CD8-positive, alpha-beta memory T cell (primary cell): ENCODE results near the gene SYF2. TPM values are rescaled to one million over a fixed set of nuclear protein-coding genes. Genes with fewer than 3 reads are reported as not detected.
"Not testable (repeated sequence)": the region's sequence is repeated elsewhere in the genome, so short reads cannot be mapped to it uniquely, and the experiment has no call there.

Source experiments
- CTCF ChIA-PET: fragments of 350-600 bp; sonication (Branson Sonifier 250); formaldehyde crosslinking; loops from one replicate; lab custom pipeline; 2021; ENCODE audit warnings: antibody characterized with exemption; lab: Charles Lee
- POLR2A ChIA-PET: fragments of 350-600 bp; sonication (Branson Sonifier 250); formaldehyde crosslinking; loops from one replicate; lab custom pipeline; 2021; ENCODE audit warnings: antibody characterized with exemption; lab: Charles Lee
- DNase-seq, 5 donors: peaks; one replicate each; pipeline versions ENCODE4 v3.0.0 to v3.0.0-alpha.2; 2020 to 2022; ENCODE audit warnings: mixed read lengths in 1 of 5
- H3K27ac ChIP-seq: one replicate; pipeline ENCODE4 v1.7.0; 2013; ENCODE audit warnings: low read depth, mild to moderate bottlenecking, low read length, moderate library complexity
- H3K27me3 ChIP-seq: 2 replicates; pipeline ENCODE4 v1.7.0; 2013; ENCODE audit warnings: low read length, mild to moderate bottlenecking; ENCODE audit not compliant: insufficient read depth, poor library complexity, severe bottlenecking
- H3K36me3 ChIP-seq: 2 replicates; pipeline ENCODE4 v1.7.0; 2013; ENCODE audit warnings: mild to moderate bottlenecking, low read length, moderate library complexity; ENCODE audit not compliant: insufficient read depth
- H3K4me1 ChIP-seq: 2 replicates; pipeline ENCODE4 v1.7.0; 2013; ENCODE audit warnings: mild to moderate bottlenecking, low read length, moderate library complexity; ENCODE audit not compliant: insufficient read depth
- H3K4me3 ChIP-seq: 2 replicates; pipeline ENCODE4 v1.7.0; 2013; ENCODE audit warnings: mild to moderate bottlenecking, low read length
- H3K9me3 ChIP-seq: 2 replicates; pipeline ENCODE4 v1.7.0; 2013; ENCODE audit warnings: mild to moderate bottlenecking, low read length
- H3K27ac Mint-ChIP-seq, 8 donors: one replicate each; pipeline ENCODE4 v1.8.0; 2020 to 2021; ENCODE audit warnings: mixed read lengths in 8 of 8, mild to moderate bottlenecking in 6 of 8, inconsistent platforms in 3 of 8, moderate library complexity in 3 of 8
- H3K27me3 Mint-ChIP-seq, 2 donors: one replicate each; pipeline ENCODE4 v1.8.0; 2020 to 2021; ENCODE audit warnings: mixed read lengths in 2 of 2, mild to moderate bottlenecking in 1 of 2, moderate library complexity in 1 of 2
- H3K36me3 Mint-ChIP-seq, 3 donors: one replicate each; pipeline ENCODE4 v1.8.0; 2020 to 2021; ENCODE audit warnings: mixed read lengths in 3 of 3, inconsistent platforms in 1 of 3, mild to moderate bottlenecking in 1 of 3
- H3K4me1 Mint-ChIP-seq, 3 donors: one replicate each; pipeline ENCODE4 v1.8.0; 2020 to 2021; ENCODE audit warnings: mixed read lengths in 3 of 3, inconsistent platforms in 1 of 3, mild to moderate bottlenecking in 1 of 3
- H3K4me3 Mint-ChIP-seq, 7 donors: one replicate each; pipeline ENCODE4 v1.8.0; 2020 to 2021; ENCODE audit warnings: mixed read lengths in 7 of 7, mild to moderate bottlenecking in 6 of 7, moderate library complexity in 4 of 7, inconsistent platforms in 2 of 7
- H3K9me3 Mint-ChIP-seq, 5 donors: one replicate each; pipeline ENCODE4 v1.8.0; 2020 to 2022; ENCODE audit warnings: mixed read lengths in 5 of 5, mild to moderate bottlenecking in 3 of 5, moderate library complexity in 2 of 5, inconsistent platforms in 1 of 5
- polyA plus RNA-seq: library from polyadenylated mRNA; unstranded; fragments of 300-500 nt; fragmentation: Illumina TruSeq; gene quantifications from one replicate; pipeline ENCODE4 v1.2.3, GENCODE V29; 2021
- total RNA-seq, 2 experiments: library from RNA; stranded (reverse); gene quantifications; one replicate each; pipeline ENCODE4 v1.2.3, GENCODE V29; 2021

The SYF2 gene
- total and polyA plus RNA-seq, 3 experiments from 2014 or later = 38.4 to 90.7 (median 40.4) TPM

GRCh38 chr1:25243907-25244306 lies 11.6 kb upstream of the SYF2 start:
- H3K27me3 Mint-ChIP-seq = peaks cover 0 to 12% of the 10 kb centered on the region in 2 donors
- peak overlapping the region; percentile 27 to 99 (median 60) for H3K4me3 Mint-ChIP-seq
- H3K36me3 Mint-ChIP-seq = peaks cover 30 to 74% (median 30%) of the 10 kb centered on the region in 3 donors
- H3K9me3 ChIP-seq = no peaks in the 10 kb centered on the region
- peak overlapping the region in 6 of 8 donors; percentile 26 to 99 (median 72) for H3K27ac Mint-ChIP-seq
- peaks cover 66% of the 10 kb centered on the region for H3K4me1 ChIP-seq
- no peaks in the 10 kb centered on the region for H3K27me3 ChIP-seq
- H3K4me1 Mint-ChIP-seq = peaks cover 59 to 86% (median 79%) of the 10 kb centered on the region in 3 donors
- H3K4me3 ChIP-seq = no peak overlapping the region
- H3K9me3 Mint-ChIP-seq = peaks cover 0 to 3% (median 2%) of the 10 kb centered on the region in 5 donors
- ChIA-PET CTCF (interaction anchor here (1.1 kb wide), 1 partner anchor 96 kb away, joined by 3 read pairs; no protein-coding TSS in a partner anchor), POLR2A (interaction anchor here (5.8 kb wide), 1 partner anchor 11 kb away, joined by 114 read pairs; the partner anchor contains the start of gene SYF2)
- DNase-seq = no peak
- peaks cover 46% of the 10 kb centered on the region for H3K36me3 ChIP-seq
- H3K27ac ChIP-seq = no peak overlapping the region

GRCh38 chr1:25239681-25240541 lies 7.6 kb upstream of the SYF2 start:
- Histone ChIP-seq H3K4me3 (peak overlapping the region; percentile 66), H3K27ac (peak overlapping the region; percentile 58), H3K36me3 (peaks cover 28% of the 10 kb centered on the region), H3K4me1 (peaks cover 45% of the 10 kb centered on the region), H3K9me3 (no peaks in the 10 kb centered on the region), H3K27me3 (no peaks in the 10 kb centered on the region)
- Mint-ChIP-seq H3K9me3 (no peaks in the 10 kb centered on the region), H3K27ac (peak overlapping the region; percentile 87 to 99 (median 93)), H3K4me3 (peak overlapping the region; percentile 86 to 98 (median 91)), H3K4me1 (peaks cover 40 to 78% (median 71%) of the 10 kb centered on the region in 3 donors), H3K36me3 (peaks cover 15 to 56% (median 18%) of the 10 kb centered on the region in 3 donors), H3K27me3 (no peaks in the 10 kb centered on the region)
- peak; percentile 79 to 89 (median 83) for DNase-seq
- ChIA-PET POLR2A (interaction anchor here (0.5 to 1.0 kb wide), 3 partner anchors 8 to 368 kb away, joined by 3 to 7 read pairs (median 5); partner anchors contain the start of gene SYF2), CTCF (interaction anchor here (0.6 to 1.5 kb wide), 4 partner anchors 15 to 141 kb away, joined by 3 to 4 read pairs (median 3); no protein-coding TSS in a partner anchor)

- H3K27me3 Mint-ChIP-seq = no peaks in the 10 kb centered on the region
- H3K4me1 Mint-ChIP-seq = peaks cover 33 to 67% (median 60%) of the 10 kb centered on the region in 3 donors
- CTCF ChIA-PET = no interaction called here
- POLR2A ChIA-PET = interaction anchor here (0.7 kb wide), 1 partner anchor 18 kb away, joined by 5 read pairs; no protein-coding TSS in a partner anchor
- H3K4me1 ChIP-seq = peaks cover 36% of the 10 kb centered on the region
- H3K27ac ChIP-seq = peak overlapping the region; percentile 68
- H3K9me3 ChIP-seq = no peaks in the 10 kb centered on the region
- peak overlapping the region in 4 of 8 donors; percentile 38 to 83 (median 64) for H3K27ac Mint-ChIP-seq
- H3K4me3 ChIP-seq = no peak overlapping the region
- peaks cover 3 to 43% (median 8%) of the 10 kb centered on the region in 3 donors for H3K36me3 Mint-ChIP-seq
- H3K27me3 ChIP-seq = no peaks in the 10 kb centered on the region
- H3K9me3 Mint-ChIP-seq = no peaks in the 10 kb centered on the region
- no peak for DNase-seq
- H3K4me3 Mint-ChIP-seq = peak overlapping the region in 2 of 7 donors; percentile 16 to 77
- H3K36me3 ChIP-seq = peaks cover 9% of the 10 kb centered on the region
These were observed 5.7 kb upstream of the SYF2 start for GRCh38 chr1:25238046-25238445.

- POLR2A ChIA-PET = interaction anchor here (0.6 kb wide), 1 partner anchor 263 kb away, joined by 4 read pairs; no protein-coding TSS in a partner anchor
- H3K27me3 ChIP-seq, DNase-seq, H3K27me3 Mint-ChIP-seq, H3K9me3 Mint-ChIP-seq, H3K4me3 ChIP-seq, H3K9me3 ChIP-seq, H3K36me3 ChIP-seq, CTCF ChIA-PET: not testable (repeated sequence)
- H3K27ac ChIP-seq = peak overlapping the region; percentile 68
- H3K4me1 ChIP-seq = peaks cover 37% of the 10 kb centered on the region
- Mint-ChIP-seq H3K4me3 (peak overlapping the region in 1 of 7 donors; percentile 11), H3K4me1 (peaks cover 35 to 57% (median 48%) of the 10 kb centered on the region in 3 donors), H3K36me3 (peaks cover 0 to 32% (median 1%) of the 10 kb centered on the region in 3 donors), H3K27ac (peak overlapping the region in 2 of 8 donors; percentile 21 to 50)
These were observed 4.0 kb upstream of the SYF2 start for GRCh38 chr1:25236261-25236660.

GRCh38 chr1:25235411-25235810 lies 3.1 kb upstream of the SYF2 start:
- peaks cover 0 to 33% (median 1%) of the 10 kb centered on the region in 3 donors for H3K36me3 Mint-ChIP-seq
- H3K4me1 Mint-ChIP-seq = peaks cover 35 to 56% (median 50%) of the 10 kb centered on the region in 3 donors
- DNase-seq, CTCF ChIA-PET, H3K27me3 Mint-ChIP-seq, H3K36me3 ChIP-seq, H3K9me3 Mint-ChIP-seq, H3K27ac ChIP-seq, H3K4me3 ChIP-seq, H3K9me3 ChIP-seq, H3K27me3 ChIP-seq, H3K27ac Mint-ChIP-seq: not testable (repeated sequence)
- peaks cover 35% of the 10 kb centered on the region for H3K4me1 ChIP-seq
- peak overlapping the region in 1 of 7 donors; percentile 55 for H3K4me3 Mint-ChIP-seq
- POLR2A ChIA-PET = interaction anchor here (0.6 to 4.4 kb wide), 2 partner anchors 10 to 264 kb away, joined by 4 to 114 read pairs; partner anchors contain the start of gene RSRP1

- Histone ChIP-seq H3K36me3 (peaks cover 13% of the 10 kb centered on the region), H3K4me1 (peaks cover 23% of the 10 kb centered on the region), H3K4me3 (peak overlapping the region; percentile 88), H3K9me3 (no peaks in the 10 kb centered on the region), H3K27me3 (no peaks in the 10 kb centered on the region), H3K27ac (peak overlapping the region; percentile 97)
- CTCF ChIA-PET = interaction anchor here (0.9 to 2.2 kb wide), 6 partner anchors 12 to 579 kb away, joined by 3 to 11 read pairs (median 3); partner anchors contain the start of gene RSRP1
- peak; percentile 31 to 68 (median 48) for DNase-seq
- no peak overlapping the region for H3K4me3 Mint-ChIP-seq
- peaks cover 29 to 51% (median 40%) of the 10 kb centered on the region in 3 donors for H3K4me1 Mint-ChIP-seq
- POLR2A ChIA-PET = interaction anchor here (0.6 to 4.4 kb wide), 19 partner anchors 9 to 879 kb away, joined by 3 to 114 read pairs (median 4); partner anchors contain the start of genes MACO1, MTFR1L, NIPAL3 and PDIK1L
- H3K27me3 Mint-ChIP-seq = no peaks in the 10 kb centered on the region
- H3K27ac Mint-ChIP-seq = no peak overlapping the region
- peaks cover 0 to 42% (median 1%) of the 10 kb centered on the region in 3 donors for H3K36me3 Mint-ChIP-seq
- no peaks in the 10 kb centered on the region for H3K9me3 Mint-ChIP-seq
These were observed 823 bp upstream of the SYF2 start for GRCh38 chr1:25232866-25233784.

- CTCF ChIA-PET = interaction anchor here (2.0 kb wide), 1 partner anchor 8 kb away, joined by 5 read pairs; the partner anchor contains the start of gene SYF2
- no peak overlapping the region for H3K27ac ChIP-seq
- peaks cover 9% of the 10 kb centered on the region in 3 donors for H3K4me1 Mint-ChIP-seq
- H3K27me3 ChIP-seq = no peaks in the 10 kb centered on the region
- H3K27ac Mint-ChIP-seq = peak overlapping the region in 1 of 8 donors; percentile 9
- H3K9me3 Mint-ChIP-seq = no peaks in the 10 kb centered on the region
- no peaks in the 10 kb centered on the region for H3K27me3 Mint-ChIP-seq
- POLR2A ChIA-PET = no interaction called here
- no peaks in the 10 kb centered on the region for H3K9me3 ChIP-seq
- H3K36me3 Mint-ChIP-seq = peaks cover 2 to 71% (median 24%) of the 10 kb centered on the region in 3 donors
- no peak overlapping the region for H3K4me3 ChIP-seq
- H3K36me3 ChIP-seq = peaks cover 53% of the 10 kb centered on the region
- H3K4me3 Mint-ChIP-seq = no peak overlapping the region
- no peak for DNase-seq
- H3K4me1 ChIP-seq = no peaks in the 10 kb centered on the region
These were observed 8.8 kb downstream of the SYF2 start for GRCh38 chr1:25223471-25223870.
